NCI-H2196 (cell line): Measurements from ENCODE around the gene WWC1.
"Not testable (repeated sequence)": the region's sequence is repeated elsewhere in the genome, so short reads cannot be mapped to it uniquely, and the experiment has no call there.

ENCODE experiments used
- DNase-seq: peaks from one replicate; lab custom pipeline; 2025; ENCODE audit not compliant: unreplicated experiment; lab: John Stamatoyannopoulos, UW

Gene WWC1

GRCh38 chr5:168285696-168286095, 5.7 kb upstream of the WWC1 start:
- DNase-seq: no peak

GRCh38 chr5:168286386-168286785, 5.1 kb upstream of the WWC1 start:
- DNase-seq: no peak

GRCh38 chr5:168286863-168287262, 4.6 kb upstream of the WWC1 start:
- not testable (repeated sequence) for DNase-seq

DNA sequence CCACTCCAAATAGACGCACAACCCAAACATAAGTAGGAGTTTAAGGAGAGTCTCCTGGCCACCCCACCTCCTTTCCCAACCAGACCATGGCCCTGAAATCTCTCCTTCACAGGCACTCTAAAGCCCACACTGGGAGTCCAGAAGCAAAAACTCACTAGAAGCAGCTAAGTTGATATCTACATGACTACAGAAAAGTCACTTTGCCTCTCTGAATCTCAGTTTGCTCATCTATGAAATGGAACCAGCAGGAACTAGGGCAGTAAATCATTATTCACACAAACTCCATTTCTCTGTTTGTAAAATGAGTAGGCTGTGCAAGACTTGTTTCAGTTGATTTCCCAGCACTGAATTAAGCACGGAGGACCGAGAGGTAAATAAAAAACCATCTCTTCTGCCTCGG, 4.1 kb upstream of the WWC1 start:
- no peak for DNase-seq

GRCh38 chr5:168288349-168289245, 2.8 kb upstream of the WWC1 start:
- no peak for DNase-seq

- no peak for DNase-seq
Observed at GRCh38 chr5:168290902-168291341, 523 bp upstream of the WWC1 start.

DNA sequence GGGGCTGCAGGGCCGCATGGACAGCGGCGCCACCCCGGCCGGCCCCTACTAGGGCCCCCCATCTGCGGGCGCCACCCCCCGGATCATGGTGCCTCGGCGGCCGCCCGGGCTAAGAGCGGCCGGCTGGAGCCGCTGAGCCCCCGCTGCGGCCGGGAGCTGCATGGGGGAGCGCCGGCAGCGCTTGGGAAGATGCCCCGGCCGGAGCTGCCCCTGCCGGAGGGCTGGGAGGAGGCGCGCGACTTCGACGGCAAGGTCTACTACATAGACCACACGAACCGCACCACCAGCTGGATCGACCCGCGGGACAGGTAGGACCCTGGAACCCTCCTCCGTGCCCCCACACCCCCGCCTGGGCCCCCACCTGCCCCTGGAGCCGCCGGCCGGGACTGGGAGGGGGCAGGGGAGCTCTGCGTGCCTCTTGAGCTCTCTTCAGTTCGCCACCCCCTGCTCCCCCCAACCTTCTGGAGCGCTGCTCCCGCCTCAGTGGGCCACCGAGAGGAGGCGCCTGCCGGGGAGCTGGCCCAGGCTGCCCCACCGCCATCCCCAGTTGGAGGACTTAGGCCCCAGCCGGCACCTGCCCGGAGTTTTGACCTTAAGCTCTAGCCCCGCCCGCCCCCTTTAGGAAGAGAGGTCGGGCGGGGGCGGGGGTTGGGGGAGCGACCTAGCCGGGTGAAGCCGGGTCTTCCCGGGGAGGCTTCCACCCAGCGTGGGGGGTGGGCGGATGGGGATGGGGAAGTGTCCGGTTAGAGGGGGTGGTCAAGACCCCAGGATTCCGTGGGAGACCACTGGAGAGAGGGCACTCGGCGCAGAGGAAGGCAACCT, 730 bp downstream of the WWC1 start:
- DNase-seq: no peak

DNA sequence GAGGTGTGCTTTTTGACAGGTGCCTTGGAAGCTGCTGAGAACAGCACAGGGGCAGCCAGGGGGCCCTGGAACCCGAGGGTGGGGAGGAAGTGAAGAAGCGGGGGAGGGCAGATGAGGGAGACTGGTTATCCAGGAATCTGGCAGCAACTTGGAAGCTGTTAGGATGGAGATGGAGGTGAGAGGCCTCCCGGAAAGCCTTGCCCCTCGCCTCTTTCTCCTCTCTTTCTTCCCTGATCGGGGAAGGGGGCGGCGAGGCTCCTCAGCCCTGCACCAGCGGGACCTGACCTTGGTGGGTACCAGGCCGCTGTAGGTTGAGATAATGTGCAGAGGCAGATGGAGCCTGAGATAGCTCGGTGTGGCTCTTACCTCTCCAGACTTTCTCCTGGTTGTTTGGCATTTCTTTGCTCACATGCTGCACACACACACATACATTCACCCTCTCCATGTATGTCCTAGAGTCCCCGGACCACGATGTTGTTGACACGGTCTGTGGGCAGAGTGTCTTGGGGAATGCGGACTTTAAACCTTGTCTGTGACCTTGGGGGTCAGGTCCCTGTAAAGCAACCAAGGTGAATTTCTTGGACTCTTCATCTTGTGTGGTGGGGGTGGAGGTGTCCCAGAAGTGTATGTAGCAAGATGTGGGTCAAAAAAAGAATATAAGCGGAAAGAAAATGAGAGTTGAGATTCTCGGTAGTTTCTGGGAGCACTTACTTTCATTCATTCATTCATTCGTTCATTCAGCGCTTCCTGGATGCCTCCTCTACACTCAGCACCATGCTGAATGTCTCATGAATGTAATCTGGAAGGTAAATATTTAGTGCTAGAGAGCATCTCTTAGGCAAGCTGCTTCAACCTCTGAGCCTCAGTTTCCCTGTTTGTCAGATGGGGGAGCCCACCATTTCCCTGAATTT, 1.6 kb downstream of the WWC1 start:
- no peak for DNase-seq

DNA sequence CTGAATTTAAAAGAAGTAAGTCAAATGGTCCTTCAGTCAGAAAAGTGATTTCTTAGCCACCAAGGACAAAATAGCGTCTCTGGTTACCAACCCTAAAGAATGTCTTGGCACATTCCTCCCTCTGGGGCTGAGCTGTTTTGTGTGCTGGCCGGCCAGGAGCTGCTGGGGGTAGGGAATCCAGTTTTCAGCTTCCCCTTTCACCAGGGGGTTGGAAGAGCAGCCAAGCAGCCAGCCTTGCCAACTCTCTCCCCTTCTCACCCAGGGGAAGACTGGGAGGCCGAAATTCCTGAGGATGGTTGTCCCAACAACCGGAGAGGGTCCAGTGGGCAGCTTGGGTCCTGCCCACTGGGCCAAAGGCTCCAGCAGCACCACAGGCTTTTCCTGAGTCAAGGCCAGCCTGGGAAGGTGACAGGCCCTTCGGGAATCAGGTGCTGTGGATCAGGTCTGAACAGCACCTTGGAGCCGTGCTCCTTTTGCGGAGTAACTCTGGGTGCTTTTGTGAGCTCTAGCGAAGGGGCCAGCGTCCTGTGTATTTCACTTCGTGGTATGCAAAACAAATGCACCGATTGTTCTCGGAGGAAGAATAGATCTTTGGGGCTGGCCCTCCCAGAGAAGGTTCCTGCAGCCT, 4.2 kb downstream of the WWC1 start:
- DNase-seq: peak; percentile 42

DNA sequence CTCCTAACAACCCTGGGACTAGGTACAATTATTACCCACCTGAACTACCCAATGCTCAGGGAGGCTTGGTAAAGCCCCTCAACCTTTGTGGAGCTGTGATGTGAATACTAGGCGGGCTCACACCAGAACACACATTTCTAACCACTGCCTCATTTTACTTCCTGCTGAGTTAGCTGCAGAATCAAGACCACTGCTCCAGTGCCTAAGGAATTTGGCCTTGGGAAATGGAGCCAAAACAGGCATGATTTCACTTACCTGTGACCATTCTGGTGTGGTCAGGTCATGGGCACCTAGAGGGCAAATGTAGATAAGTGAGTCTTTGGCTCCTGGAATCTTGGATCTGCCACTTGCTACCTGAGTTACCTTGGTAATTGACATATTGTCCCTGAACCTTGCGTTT, 5.2 kb downstream of the WWC1 start:
- DNase-seq: no peak

- no peak for DNase-seq
Observed at GRCh38 chr5:168298949-168299348, 7.5 kb downstream of the WWC1 start.

- no peak for DNase-seq
Observed at GRCh38 chr5:168299372-168299771, 7.9 kb downstream of the WWC1 start.

GRCh38 chr5:168300326-168301182, 9.1 kb downstream of the WWC1 start:
- DNase-seq: peak; percentile 37

- no peak for DNase-seq
Observed at GRCh38 chr5:168301593-168302390, 10.3 kb downstream of the WWC1 start.

DNA sequence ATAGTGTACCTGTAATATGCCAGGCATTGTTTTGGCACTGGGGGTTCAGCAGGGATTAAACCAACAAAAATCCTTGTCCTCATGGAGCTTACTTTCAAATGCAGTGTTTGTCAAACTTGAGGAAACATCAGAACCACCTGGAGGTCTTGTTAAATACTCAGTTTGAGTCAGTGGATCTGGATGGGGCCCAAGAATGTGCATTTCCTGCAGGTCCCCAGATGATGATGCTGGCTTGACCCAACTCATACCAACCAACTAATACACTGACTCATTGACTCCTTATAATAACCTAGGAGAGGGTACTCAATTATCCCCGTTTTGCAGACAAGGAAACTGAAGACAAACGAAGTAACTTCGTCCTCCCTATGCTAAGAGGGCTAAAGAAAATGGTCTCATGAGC, 11.3 kb downstream of the WWC1 start:
- DNase-seq: no peak

- DNase-seq: no peak
Observed at GRCh38 chr5:168303393-168304025, 12.1 kb downstream of the WWC1 start.

GRCh38 chr5:168304349-168304748, 12.9 kb downstream of the WWC1 start:
- no peak for DNase-seq

DNA sequence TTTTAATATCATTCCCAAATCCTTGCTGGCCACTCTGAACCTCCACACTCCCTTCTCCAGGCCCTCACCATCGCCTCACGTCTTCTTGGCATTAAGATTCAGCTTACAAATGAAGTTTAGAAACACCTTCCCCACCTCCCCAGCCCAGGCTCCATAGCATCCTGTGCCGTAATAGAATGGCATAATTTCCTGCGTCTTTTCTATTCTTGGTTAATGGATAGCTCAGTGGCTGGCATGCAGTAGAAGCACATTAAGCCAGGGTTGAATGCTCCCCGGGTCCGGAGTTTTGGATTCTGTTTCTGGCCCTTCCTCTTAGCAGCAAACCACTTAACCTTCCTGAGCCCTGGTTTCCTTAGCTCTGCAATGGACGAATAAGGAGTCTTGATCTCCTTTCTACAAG, 13.8 kb downstream of the WWC1 start:
- DNase-seq: no peak
